HG02759 (cell line): Measurements from ENCODE around the gene MYO1B.

Experiments used
- ATAC-seq: cut with Tn5 transposase; IDR thresholded peaks from one replicate; pipeline ENCODE4 v1.9.1; 2021; ENCODE audit warnings: mild to moderate bottlenecking, moderate library complexity; ENCODE audit not compliant: unreplicated experiment

The MYO1B gene

GRCh38 chr2:191318037-191318728, 73.0 kb downstream of the MYO1B start:
- ATAC-seq = no peak

GRCh38 chr2:191318729-191319078, 73.5 kb downstream of the MYO1B start:
- no peak for ATAC-seq

- no peak for ATAC-seq
Observed at GRCh38 chr2:191319186-191319585, 74.0 kb downstream of the MYO1B start.

- no peak for ATAC-seq
Observed at GRCh38 chr2:191320881-191321280, 75.7 kb downstream of the MYO1B start.

- peak; percentile 75 for ATAC-seq
Observed at GRCh38 chr2:191321861-191322662, 76.9 kb downstream of the MYO1B start.

GRCh38 chr2:191322828-191323506, 77.8 kb downstream of the MYO1B start:
- ATAC-seq = no peak

- ATAC-seq = no peak
Observed at GRCh38 chr2:191325651-191326365, 80.6 kb downstream of the MYO1B start.

- no peak for ATAC-seq
Observed at GRCh38 chr2:191327484-191327883, 82.3 kb downstream of the MYO1B start.

GRCh38 chr2:191328150-191328809, 83.1 kb downstream of the MYO1B start:
- no peak for ATAC-seq

GRCh38 chr2:191329841-191330240, 84.6 kb downstream of the MYO1B start:
- ATAC-seq = no peak

- no peak for ATAC-seq
Observed at GRCh38 chr2:191333911-191334357, 88.7 kb downstream of the MYO1B start.

GRCh38 chr2:191335875-191336464, 90.8 kb downstream of the MYO1B start:
- no peak for ATAC-seq

GRCh38 chr2:191341436-191341835, 96.2 kb downstream of the MYO1B start:
- no peak for ATAC-seq

- ATAC-seq = no peak
Observed at GRCh38 chr2:191343796-191344338, 98.7 kb downstream of the MYO1B start.

- no peak for ATAC-seq
Observed at GRCh38 chr2:191345788-191346187, 100.6 kb downstream of the MYO1B start.

GRCh38 chr2:191347154-191347553, 102.0 kb downstream of the MYO1B start:
- no peak for ATAC-seq

- ATAC-seq = no peak
Observed at GRCh38 chr2:191347881-191348280, 102.7 kb downstream of the MYO1B start.

GRCh38 chr2:191349990-191350389, 104.8 kb downstream of the MYO1B start:
- ATAC-seq = no peak

GRCh38 chr2:191350826-191351225, 105.6 kb downstream of the MYO1B start:
- no peak for ATAC-seq

- no peak for ATAC-seq
Observed at GRCh38 chr2:191351298-191351697, 106.1 kb downstream of the MYO1B start.
